PFSK-1 (cell line): ENCODE measurements around the gene LAMB1.

Experiments
- POLR2AphosphoS5 ChIP-seq: IDR thresholded peaks from 2 replicates; pipeline ENCODE4 v1.6.1; 2012; ENCODE audit warnings: low read depth, mild to moderate bottlenecking, control low read depth, low read length, moderate library complexity
- SIN3A ChIP-seq: IDR thresholded peaks from 2 replicates; pipeline ENCODE4 v1.6.1; 2012; ENCODE audit warnings: mild to moderate bottlenecking, low read length, moderate library complexity, borderline replicate concordance; ENCODE audit not compliant: insufficient read depth
- TAF1 ChIP-seq: IDR thresholded peaks from 2 replicates; pipeline ENCODE4 v1.6.1; 2012; ENCODE audit warnings: low read length, control low read depth, borderline replicate concordance; ENCODE audit not compliant: insufficient read depth
- TF ChIP-seq, protein P1 (sequence below), 2 experiments: IDR thresholded peaks; 2 replicates each; pipeline versions ENCODE4 v1.6.1 to v1.8.0; 2011 to 2012; ENCODE audit warnings: low read depth in 2 of 2, low read length in 2 of 2, control low read depth in 1 of 2, inconsistent platforms in 1 of 2, mild to moderate bottlenecking in 1 of 2, moderate library complexity in 1 of 2; ENCODE audit not compliant: insufficient read depth in 1 of 2

DNA sequence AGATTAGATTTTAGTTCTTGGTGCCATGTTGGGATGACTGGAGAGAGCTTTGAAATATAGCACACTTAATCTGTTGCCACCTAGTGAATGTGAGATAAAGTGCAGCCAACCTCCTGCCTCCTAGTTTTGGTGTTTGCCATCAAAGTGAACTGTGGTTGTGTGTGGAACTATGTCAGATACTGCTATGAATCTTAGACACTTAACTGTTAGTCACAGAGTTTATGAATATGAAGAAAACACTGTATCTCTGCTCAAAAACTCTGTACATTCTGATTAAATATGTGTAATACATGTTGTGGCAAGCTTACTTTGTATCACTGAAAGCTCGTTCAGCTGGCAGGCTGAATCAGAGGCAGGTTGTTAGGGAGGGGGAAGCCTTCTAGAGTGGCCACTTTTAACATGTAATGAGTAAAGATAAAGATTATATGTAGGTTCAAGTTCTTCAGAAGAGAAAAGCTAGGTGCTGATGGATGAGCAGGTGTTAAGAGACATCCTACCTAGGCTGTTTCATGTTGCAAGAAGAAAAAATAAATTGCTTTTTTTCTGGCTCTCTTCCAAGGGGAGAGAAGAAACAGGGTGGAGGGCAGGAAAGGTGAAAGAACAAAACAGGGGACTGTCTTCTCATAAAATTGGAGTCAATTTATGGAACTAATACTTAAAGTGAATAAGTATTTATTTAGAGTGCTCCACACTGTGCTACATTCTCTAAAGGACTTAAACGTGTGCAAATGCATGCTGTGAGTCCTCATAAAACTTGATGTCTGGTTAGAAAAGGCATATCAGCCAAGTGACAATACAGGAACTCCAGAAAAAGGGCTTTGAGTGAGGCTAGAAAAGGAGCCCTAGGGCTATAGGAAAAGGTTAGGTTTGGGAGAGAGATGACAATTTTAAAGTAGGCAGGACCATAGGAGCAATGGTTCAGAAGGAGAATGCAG is 14.1 kb upstream of the LAMB1 start:
- no peak for TF ChIP-seq POLR2AphosphoS5
- TF ChIP-seq, protein P1, sequence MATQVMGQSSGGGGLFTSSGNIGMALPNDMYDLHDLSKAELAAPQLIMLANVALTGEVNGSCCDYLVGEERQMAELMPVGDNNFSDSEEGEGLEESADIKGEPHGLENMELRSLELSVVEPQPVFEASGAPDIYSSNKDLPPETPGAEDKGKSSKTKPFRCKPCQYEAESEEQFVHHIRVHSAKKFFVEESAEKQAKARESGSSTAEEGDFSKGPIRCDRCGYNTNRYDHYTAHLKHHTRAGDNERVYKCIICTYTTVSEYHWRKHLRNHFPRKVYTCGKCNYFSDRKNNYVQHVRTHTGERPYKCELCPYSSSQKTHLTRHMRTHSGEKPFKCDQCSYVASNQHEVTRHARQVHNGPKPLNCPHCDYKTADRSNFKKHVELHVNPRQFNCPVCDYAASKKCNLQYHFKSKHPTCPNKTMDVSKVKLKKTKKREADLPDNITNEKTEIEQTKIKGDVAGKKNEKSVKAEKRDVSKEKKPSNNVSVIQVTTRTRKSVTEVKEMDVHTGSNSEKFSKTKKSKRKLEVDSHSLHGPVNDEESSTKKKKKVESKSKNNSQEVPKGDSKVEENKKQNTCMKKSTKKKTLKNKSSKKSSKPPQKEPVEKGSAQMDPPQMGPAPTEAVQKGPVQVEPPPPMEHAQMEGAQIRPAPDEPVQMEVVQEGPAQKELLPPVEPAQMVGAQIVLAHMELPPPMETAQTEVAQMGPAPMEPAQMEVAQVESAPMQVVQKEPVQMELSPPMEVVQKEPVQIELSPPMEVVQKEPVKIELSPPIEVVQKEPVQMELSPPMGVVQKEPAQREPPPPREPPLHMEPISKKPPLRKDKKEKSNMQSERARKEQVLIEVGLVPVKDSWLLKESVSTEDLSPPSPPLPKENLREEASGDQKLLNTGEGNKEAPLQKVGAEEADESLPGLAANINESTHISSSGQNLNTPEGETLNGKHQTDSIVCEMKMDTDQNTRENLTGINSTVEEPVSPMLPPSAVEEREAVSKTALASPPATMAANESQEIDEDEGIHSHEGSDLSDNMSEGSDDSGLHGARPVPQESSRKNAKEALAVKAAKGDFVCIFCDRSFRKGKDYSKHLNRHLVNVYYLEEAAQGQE (IDR thresholded peaks at IDR 0.05; ENCODE audit: insufficient read depth in 1 of 2, low read depth in 2 of 2, low read length in 2 of 2), result no peak
- TF ChIP-seq TAF1, result no peak
- no peak for TF ChIP-seq SIN3A
